DOHH2 (cell line): ENCODE data around the gene PTPRN2.

ENCODE experiments used
- H3F3A ChIP-seq: fragments of 200-600 bp; sonication (generic), shearing (Covaris generic); 2 replicates; pipeline ENCODE4 v1.6.0; 2016; ENCODE audit warnings: antibody characterized with exemption, mild to moderate bottlenecking; ENCODE audit not compliant: control insufficient read depth, insufficient read depth
- H3K27ac ChIP-seq: fragments of 200-600 bp; sonication (generic); 2 replicates; pipeline ENCODE4 v1.5.1; 2014; ENCODE audit warnings: low read depth, mild to moderate bottlenecking, low read length, moderate library complexity
- H3K27me3 ChIP-seq: fragments of 200-600 bp; sonication (generic); 2 replicates; pipeline ENCODE4 v1.6.1; 2014; ENCODE audit warnings: mild to moderate bottlenecking, low read length, mixed read lengths; ENCODE audit not compliant: control insufficient read depth
- H3K36me3 ChIP-seq: fragments of 200-600 bp; sonication (generic); 2 replicates; pipeline ENCODE4 v1.6.1; 2014; ENCODE audit warnings: mild to moderate bottlenecking, low read length, moderate library complexity, mixed read lengths; ENCODE audit not compliant: control insufficient read depth
- H3K4me1 ChIP-seq: fragments of 200-600 bp; sonication (generic); 2 replicates; pipeline ENCODE4 v1.6.1; 2014; ENCODE audit warnings: mild to moderate bottlenecking, low read length, mixed read lengths; ENCODE audit not compliant: control insufficient read depth
- H3K4me2 ChIP-seq: fragments of 200-600 bp; sonication (generic); 2 replicates; pipeline ENCODE4 v1.6.0; 2014; ENCODE audit warnings: mild to moderate bottlenecking, low read length, moderate library complexity
- H3K4me3 ChIP-seq: fragments of 200-600 bp; sonication (generic); 2 replicates; pipeline ENCODE4 v1.5.1; 2014; ENCODE audit warnings: mild to moderate bottlenecking, low read length, mixed read lengths
- H3K79me2 ChIP-seq: fragments of 200-600 bp; sonication (generic); 2 replicates; pipeline ENCODE4 v1.6.1; 2014; ENCODE audit warnings: mild to moderate bottlenecking, low read length, mixed read lengths; ENCODE audit not compliant: control insufficient read depth
- H3K9me2 ChIP-seq: fragments of 200-600 bp; sonication (generic); replicated peaks from 2 replicates; pipeline ENCODE4 v1.6.1; 2014; ENCODE audit warnings: mild to moderate bottlenecking, low read length, mixed read lengths; ENCODE audit not compliant: control insufficient read depth
- H3K9me3 ChIP-seq: fragments of 200-600 bp; sonication (generic); 2 replicates; pipeline ENCODE4 v1.6.1; 2014; ENCODE audit warnings: antibody characterized with exemption, low read length, mixed read lengths; ENCODE audit not compliant: control insufficient read depth, insufficient read depth
- H4K20me1 ChIP-seq: fragments of 200-600 bp; sonication (generic); 2 replicates; pipeline ENCODE4 v1.6.0; 2014; ENCODE audit warnings: low read depth, mild to moderate bottlenecking, antibody characterized with exemption, low read length, moderate library complexity; ENCODE audit not compliant: control insufficient read depth, insufficient read depth
- EZH2phosphoT487 ChIP-seq: fragments of 200-600 bp; sonication (generic); IDR thresholded peaks from 2 replicates; pipeline ENCODE4 v1.6.1; 2017; ENCODE audit warnings: borderline replicate concordance, mild to moderate bottlenecking, antibody characterized with exemption, low read length, moderate library complexity, mixed read lengths
- TF ChIP-seq, protein P1 (sequence below): fragments of 200-600 bp; sonication (generic); IDR thresholded peaks from one replicate; pipeline ENCODE4 v1.5.1; 2014; ENCODE audit warnings: antibody characterized with exemption, mild to moderate bottlenecking, low read depth, low read length; ENCODE audit not compliant: poor library complexity, severe bottlenecking

PTPRN2 gene

DNA sequence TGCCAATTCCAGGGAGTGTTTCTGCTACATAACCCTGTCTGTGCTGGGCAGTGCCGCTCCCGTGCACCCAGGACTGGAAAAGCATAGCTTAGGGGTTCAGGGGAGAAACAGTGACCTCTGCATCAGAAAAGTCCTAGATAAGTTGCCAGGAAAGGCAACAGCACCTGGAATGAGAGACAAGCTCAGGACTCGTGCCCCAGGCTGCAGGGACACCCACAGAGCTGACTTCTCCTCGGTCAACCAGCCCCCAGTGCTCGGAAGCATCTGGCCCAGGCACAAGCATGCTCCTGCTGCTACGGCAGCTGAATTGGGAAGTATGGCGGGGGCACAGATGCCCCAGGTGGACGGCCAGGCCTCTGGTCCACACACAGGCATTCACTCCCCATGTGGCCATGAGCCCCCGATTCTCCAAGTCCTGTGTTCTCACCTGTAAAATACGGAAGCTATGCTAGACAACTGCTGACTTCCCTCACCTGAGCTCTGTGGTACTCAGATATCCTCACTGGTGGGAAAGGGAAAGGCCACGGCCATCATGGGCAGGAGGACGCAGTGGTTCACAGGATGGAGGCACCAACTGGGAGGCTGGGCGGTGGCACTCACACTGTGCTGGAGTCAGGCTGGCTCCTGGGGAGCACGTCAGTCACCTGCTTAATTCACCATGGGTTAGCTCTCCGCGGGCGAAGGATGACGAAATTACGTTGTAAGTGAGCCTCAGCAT is 220.5 kb downstream of the PTPRN2 start:
- Histone ChIP-seq H3K4me1 (no peaks in the 10 kb centered on the region), H4K20me1 (no peaks in the 10 kb centered on the region), H3K27me3 (no peaks in the 10 kb centered on the region), H3K27ac (no peak overlapping the region), H3K9me3 (peaks cover 25% of the 10 kb centered on the region), H3K4me3 (no peak overlapping the region), H3K4me2 (no peak overlapping the region), H3K36me3 (no peaks in the 10 kb centered on the region), H3K9me2 (no peaks in the 10 kb centered on the region), H3K79me2 (no peaks in the 10 kb centered on the region), H3F3A (no peaks in the 10 kb centered on the region)
- TF ChIP-seq, protein P1, sequence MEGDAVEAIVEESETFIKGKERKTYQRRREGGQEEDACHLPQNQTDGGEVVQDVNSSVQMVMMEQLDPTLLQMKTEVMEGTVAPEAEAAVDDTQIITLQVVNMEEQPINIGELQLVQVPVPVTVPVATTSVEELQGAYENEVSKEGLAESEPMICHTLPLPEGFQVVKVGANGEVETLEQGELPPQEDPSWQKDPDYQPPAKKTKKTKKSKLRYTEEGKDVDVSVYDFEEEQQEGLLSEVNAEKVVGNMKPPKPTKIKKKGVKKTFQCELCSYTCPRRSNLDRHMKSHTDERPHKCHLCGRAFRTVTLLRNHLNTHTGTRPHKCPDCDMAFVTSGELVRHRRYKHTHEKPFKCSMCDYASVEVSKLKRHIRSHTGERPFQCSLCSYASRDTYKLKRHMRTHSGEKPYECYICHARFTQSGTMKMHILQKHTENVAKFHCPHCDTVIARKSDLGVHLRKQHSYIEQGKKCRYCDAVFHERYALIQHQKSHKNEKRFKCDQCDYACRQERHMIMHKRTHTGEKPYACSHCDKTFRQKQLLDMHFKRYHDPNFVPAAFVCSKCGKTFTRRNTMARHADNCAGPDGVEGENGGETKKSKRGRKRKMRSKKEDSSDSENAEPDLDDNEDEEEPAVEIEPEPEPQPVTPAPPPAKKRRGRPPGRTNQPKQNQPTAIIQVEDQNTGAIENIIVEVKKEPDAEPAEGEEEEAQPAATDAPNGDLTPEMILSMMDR: no peak

DNA sequence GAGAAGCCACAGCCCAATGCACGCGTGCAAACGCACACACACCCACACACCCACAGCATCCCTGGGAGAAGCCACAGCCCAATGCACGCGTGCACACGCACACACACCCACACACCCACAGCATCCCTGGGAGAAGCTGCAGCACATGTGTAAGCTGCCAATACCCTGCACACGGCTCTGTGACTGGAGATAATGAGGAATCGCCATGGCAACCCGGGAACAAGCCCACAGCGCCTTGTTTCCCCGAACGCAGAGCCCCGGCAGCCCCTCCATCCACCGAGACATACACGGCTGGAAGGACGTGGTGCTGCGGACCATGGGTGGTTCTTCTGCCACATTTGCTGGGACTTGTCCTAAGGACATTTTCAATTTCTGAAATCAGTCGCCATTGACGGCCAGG is 221.3 kb downstream of the PTPRN2 start:
- Histone ChIP-seq H3K4me3 (no peak overlapping the region), H3K27me3 (no peaks in the 10 kb centered on the region), H3K79me2 (no peaks in the 10 kb centered on the region), H3K9me2 (no peaks in the 10 kb centered on the region), H3K36me3 (no peaks in the 10 kb centered on the region), H4K20me1 (no peaks in the 10 kb centered on the region), H3K27ac (no peak overlapping the region), H3K9me3 (peaks cover 25% of the 10 kb centered on the region), H3K4me1 (no peaks in the 10 kb centered on the region), H3K4me2 (no peak overlapping the region), H3F3A (no peaks in the 10 kb centered on the region)
- no peak for TF ChIP-seq EZH2phosphoT487
- TF ChIP-seq, protein P1: no peak

DNA sequence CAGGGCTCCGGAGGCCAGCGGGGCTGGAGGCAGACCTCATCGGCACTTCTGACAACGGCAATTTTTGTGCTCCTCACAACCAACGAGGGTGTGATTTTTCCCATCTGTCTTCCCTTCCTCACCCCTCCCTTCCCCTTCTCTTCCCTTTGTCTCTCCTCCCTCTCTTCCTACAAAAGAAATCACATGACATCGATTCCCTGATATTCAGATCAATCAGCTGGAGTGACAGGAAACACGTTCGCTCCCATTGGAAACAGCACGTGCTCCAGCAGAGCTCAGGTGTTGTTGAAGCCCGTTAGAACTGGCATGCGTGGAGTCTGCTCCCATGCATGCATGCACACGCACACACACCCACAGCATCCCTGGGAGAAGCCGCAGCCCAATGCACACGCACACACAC is 222.4 kb downstream of the PTPRN2 start:
- Histone ChIP-seq H3K27ac (no peak overlapping the region), H3K79me2 (no peaks in the 10 kb centered on the region), H3K9me3 (peaks cover 25% of the 10 kb centered on the region), H3K4me1 (no peaks in the 10 kb centered on the region), H3F3A (no peaks in the 10 kb centered on the region), H3K27me3 (no peaks in the 10 kb centered on the region), H3K9me2 (no peaks in the 10 kb centered on the region), H3K4me3 (no peak overlapping the region), H3K4me2 (no peak overlapping the region), H4K20me1 (no peaks in the 10 kb centered on the region), H3K36me3 (no peaks in the 10 kb centered on the region)
- TF ChIP-seq, protein P1: no peak
- TF ChIP-seq EZH2phosphoT487: no peak
